HEK293 (cell line): Measurements from ENCODE around the gene RAC3.

Experiments
- ATF2 ChIP-seq: fragments of 450-650 bp; formaldehyde crosslinking; IDR thresholded peaks from 2 replicates; pipeline ENCODE4 v1.5.1; 2016; ENCODE audit warnings: missing biosample characterization, missing genetic modification characterization, low read depth
- GLIS1 ChIP-seq: fragments of 450-650 bp; formaldehyde crosslinking; IDR thresholded peaks from 2 replicates; pipeline ENCODE4 v1.5.1; 2016; ENCODE audit warnings: missing biosample characterization, missing genetic modification characterization
- MEIS1 ChIP-seq: sonication (generic); formaldehyde crosslinking; IDR thresholded peaks from 2 replicates; pipeline ENCODE4 v1.8.1; 2022; ENCODE audit warnings: missing genetic modification reagents, mild to moderate bottlenecking, borderline replicate concordance
- PBX3 ChIP-seq: sonication (generic); formaldehyde crosslinking; IDR thresholded peaks from 2 replicates; pipeline ENCODE4 v1.8.1; 2022; ENCODE audit warnings: mild to moderate bottlenecking, moderate library complexity, missing genetic modification reagents
- PRDM1 ChIP-seq: fragments of 450-650 bp; formaldehyde crosslinking; IDR thresholded peaks from 2 replicates; pipeline ENCODE4; 2016; ENCODE audit warnings: missing biosample characterization, missing genetic modification characterization
- REPIN1 ChIP-seq: fragments of 450-650 bp; formaldehyde crosslinking; IDR thresholded peaks from 2 replicates; pipeline ENCODE4 v1.5.1; 2017; ENCODE audit warnings: missing biosample characterization, missing genetic modification characterization, low read depth
- SP3 ChIP-seq: fragments of 450-650 bp; formaldehyde crosslinking; IDR thresholded peaks from 2 replicates; pipeline ENCODE4 v1.5.1; 2016; ENCODE audit warnings: missing biosample characterization, missing genetic modification characterization
- ZBTB10 ChIP-seq: fragments of 450-650 bp; formaldehyde crosslinking; IDR thresholded peaks from 2 replicates; pipeline ENCODE4 v1.5.1; 2016; ENCODE audit warnings: missing biosample characterization, missing genetic modification characterization
- ZBTB48 ChIP-seq: fragments of 450-650 bp; formaldehyde crosslinking; IDR thresholded peaks from 2 replicates; pipeline ENCODE4 v1.5.1; 2016; ENCODE audit warnings: missing biosample characterization, missing genetic modification characterization
- ZFP69B ChIP-seq: fragments of 450-650 bp; formaldehyde crosslinking; IDR thresholded peaks from 2 replicates; pipeline ENCODE4 v1.5.1; 2016; ENCODE audit warnings: missing biosample characterization, missing genetic modification characterization
- ZNF121 ChIP-seq: fragments of 450-650 bp; formaldehyde crosslinking; IDR thresholded peaks from 2 replicates; pipeline ENCODE4 v1.5.1; 2016; ENCODE audit warnings: missing biosample characterization, missing genetic modification characterization
- ZNF132 ChIP-seq: fragments of 450-650 bp; formaldehyde crosslinking; IDR thresholded peaks from 2 replicates; pipeline ENCODE4 v1.5.1; 2017; ENCODE audit warnings: missing biosample characterization, missing genetic modification characterization, borderline replicate concordance
- ZNF138 ChIP-seq: fragments of 450-650 bp; formaldehyde crosslinking; IDR thresholded peaks from 2 replicates; pipeline ENCODE4 v1.5.1; 2016; ENCODE audit warnings: missing biosample characterization, missing genetic modification characterization, borderline replicate concordance
- ZNF155 ChIP-seq: fragments of 450-650 bp; formaldehyde crosslinking; IDR thresholded peaks from 2 replicates; pipeline ENCODE4 v1.5.1; 2016; ENCODE audit warnings: missing biosample characterization, missing genetic modification characterization
- ZNF169 ChIP-seq: fragments of 450-650 bp; formaldehyde crosslinking; IDR thresholded peaks from 2 replicates; pipeline ENCODE4 v1.5.1; 2016; ENCODE audit warnings: missing biosample characterization, missing genetic modification characterization
- ZNF248 ChIP-seq: fragments of 450-650 bp; formaldehyde crosslinking; IDR thresholded peaks from 2 replicates; pipeline ENCODE4 v1.5.1; 2017; ENCODE audit warnings: missing biosample characterization, missing genetic modification characterization
- ZNF324 ChIP-seq: fragments of 450-650 bp; formaldehyde crosslinking; IDR thresholded peaks from 2 replicates; pipeline ENCODE4 v1.5.1; 2016; ENCODE audit warnings: missing biosample characterization, missing genetic modification characterization
- ZNF416 ChIP-seq: fragments of 450-650 bp; formaldehyde crosslinking; IDR thresholded peaks from 2 replicates; pipeline ENCODE4 v1.5.1; 2016; ENCODE audit warnings: missing biosample characterization, missing genetic modification characterization
- ZNF423 ChIP-seq: fragments of 450-650 bp; formaldehyde crosslinking; IDR thresholded peaks from 2 replicates; pipeline ENCODE4 v1.5.1; 2016; ENCODE audit warnings: missing biosample characterization, missing genetic modification characterization
- ZNF449 ChIP-seq: fragments of 450-650 bp; formaldehyde crosslinking; IDR thresholded peaks from 2 replicates; pipeline ENCODE4 v1.5.1; 2017; ENCODE audit warnings: missing biosample characterization, mild to moderate bottlenecking, missing genetic modification characterization, moderate library complexity
- ZNF473 ChIP-seq: fragments of 450-650 bp; formaldehyde crosslinking; IDR thresholded peaks from 2 replicates; pipeline ENCODE4 v1.5.1; 2017; ENCODE audit warnings: missing biosample characterization, missing genetic modification characterization
- ZNF510 ChIP-seq: fragments of 450-650 bp; formaldehyde crosslinking; IDR thresholded peaks from 2 replicates; pipeline ENCODE4 v1.5.1; 2018; ENCODE audit warnings: mild to moderate bottlenecking, missing genetic modification characterization, missing biosample characterization; ENCODE audit not compliant: insufficient replicate concordance
- ZNF530 ChIP-seq: fragments of 450-650 bp; formaldehyde crosslinking; IDR thresholded peaks from 2 replicates; pipeline ENCODE4 v1.5.1; 2016; ENCODE audit warnings: low read depth, missing biosample characterization, missing genetic modification characterization
- ZNF560 ChIP-seq: fragments of 450-650 bp; formaldehyde crosslinking; IDR thresholded peaks from 2 replicates; pipeline ENCODE4 v1.5.1; 2017; ENCODE audit warnings: missing biosample characterization, missing genetic modification characterization, borderline replicate concordance
- ZNF571 ChIP-seq: fragments of 450-650 bp; formaldehyde crosslinking; IDR thresholded peaks from 2 replicates; pipeline ENCODE4 v1.5.0; 2017; ENCODE audit warnings: missing biosample characterization, missing genetic modification characterization
- ZNF580 ChIP-seq: fragments of 450-650 bp; formaldehyde crosslinking; IDR thresholded peaks from 2 replicates; pipeline ENCODE4 v1.5.1; 2016; ENCODE audit warnings: missing biosample characterization, missing genetic modification characterization
- ZNF629 ChIP-seq: fragments of 450-650 bp; formaldehyde crosslinking; IDR thresholded peaks from 2 replicates; pipeline ENCODE4 v1.5.1; 2017; ENCODE audit warnings: missing biosample characterization, missing genetic modification characterization
- ZNF660 ChIP-seq: fragments of 450-650 bp; IDR thresholded peaks from 2 replicates; pipeline ENCODE4 v1.5.1; 2018; ENCODE audit warnings: missing biosample characterization, mild to moderate bottlenecking, missing genetic modification characterization
- ZNF707 ChIP-seq: fragments of 450-650 bp; formaldehyde crosslinking; IDR thresholded peaks from 2 replicates; pipeline ENCODE4 v1.5.1; 2016; ENCODE audit warnings: missing biosample characterization, missing genetic modification characterization
- ZNF791 ChIP-seq: fragments of 450-650 bp; formaldehyde crosslinking; IDR thresholded peaks from 2 replicates; pipeline ENCODE4 v1.5.1; 2016; ENCODE audit warnings: missing biosample characterization, missing genetic modification characterization
- ZNF792 ChIP-seq: fragments of 450-650 bp; formaldehyde crosslinking; IDR thresholded peaks from 2 replicates; pipeline ENCODE4 v1.5.1; 2016; ENCODE audit warnings: missing biosample characterization, missing genetic modification characterization
- ZSCAN4 ChIP-seq: fragments of 450-650 bp; formaldehyde crosslinking; IDR thresholded peaks from 2 replicates; pipeline ENCODE4 v1.5.1; 2017; ENCODE audit warnings: missing biosample characterization, missing genetic modification characterization

Gene RAC3

GRCh38 chr17:82065638-82066303, 34.3 kb downstream of the RAC3 start, which contains the start of gene DUS1L (continued):
- TF ChIP-seq ZNF449 (tag by site-specific recombination) (peak; percentile 51; the same call in 1 of the 2 replicates), ZNF571 (no peak), ZNF132 (tag by site-specific recombination) (no peak), REPIN1 (tag by site-specific recombination) (0 out of 2 replicates have a peak, but pooled peaks have one; percentile 89), ZNF510 (no peak), ZNF248 (tag by site-specific recombination) (no peak), ZNF121 (no peak), ZNF473 (tag by site-specific recombination) (no peak), PRDM1 (tag by site-specific recombination) (no peak), ZNF138 (tag by site-specific recombination) (no peak), ZNF169 (tag by site-specific recombination) (no peak), GLIS1 (tag by site-specific recombination) (0 out of 2 replicates have a peak, but pooled peaks have one; percentile 12), ZNF560 (tag by site-specific recombination) (no peak), PBX3 (peak; percentile 85; the same call in 1 of the 2 replicates), ZNF416 (no peak), ZNF707 (tag by site-specific recombination) (peak; percentile 10; the same call in 1 of the 2 replicates), ZNF792 (tag by site-specific recombination) (peak; percentile 68; the same call in 1 of the 2 replicates), ZNF423 (tag by site-specific recombination) (no peak), MEIS1 (CRISPR knock-in tag) (no peak), ZBTB10 (tag by site-specific recombination) (peak; percentile 86), ZNF629 (tag by site-specific recombination) (peak; percentile 70), ZBTB48 (tag by site-specific recombination) (0 out of 2 replicates have a peak, but pooled peaks have one; percentile 48), ZFP69B (tag by site-specific recombination) (peak; percentile 56; the same call in 1 of the 2 replicates), ATF2 (no peak), ZNF324 (tag by site-specific recombination) (peak; percentile 93), ZNF660 (tag by site-specific recombination) (peak; percentile 94), SP3 (tag by site-specific recombination) (peak; percentile 64), ZNF530 (tag by site-specific recombination) (no peak), ZNF580 (tag by site-specific recombination) (peak; percentile 89), ZNF155 (no peak), ZSCAN4 (tag by site-specific recombination) (peak; percentile 44; the same call in 1 of the 2 replicates), ZNF791 (tag by site-specific recombination) (no peak; the same call in 1 of the 2 replicates)
